Measurements from ENCODE around the gene SPAG5.

Gene SPAG5

DNA sequence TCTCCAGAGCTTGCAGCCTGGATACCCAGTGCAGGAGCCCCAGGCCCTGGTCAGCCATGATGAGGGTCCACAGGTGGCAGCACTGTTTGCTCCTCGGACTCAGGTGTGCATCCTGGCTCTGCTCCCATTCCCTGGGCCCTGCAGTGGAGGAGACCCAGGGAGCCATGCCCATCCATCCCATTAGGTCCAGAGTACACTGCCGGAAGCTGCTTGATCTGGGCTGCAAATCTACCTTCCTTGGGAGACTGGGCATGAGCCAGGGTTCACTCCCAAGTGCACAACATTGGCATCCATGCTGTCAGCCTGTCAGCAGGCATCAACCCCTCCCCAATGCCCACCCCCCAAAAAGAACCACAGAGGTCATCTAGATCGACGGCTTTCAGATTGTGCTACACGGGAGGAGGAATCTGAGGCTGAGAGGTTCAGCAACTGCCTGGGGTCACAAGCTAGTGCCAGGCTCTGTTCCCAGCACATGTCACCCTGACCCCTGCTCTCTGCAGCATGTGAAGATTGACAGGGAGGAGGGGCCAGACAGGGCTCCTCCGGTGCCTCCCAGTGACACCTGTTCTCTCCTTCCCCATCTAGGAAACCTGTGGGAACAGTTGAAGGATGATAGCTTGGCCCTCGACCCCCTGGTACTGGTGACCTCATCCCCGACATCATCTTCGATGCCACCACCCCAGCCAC lies 62.1 kb downstream of the SPAG5 start:
- H3K9ac ChIP-seq (ENCODE audit: low read depth, low read length): no peak overlapping the region
- no peaks in the 10 kb centered on the region for H3K36me3 ChIP-seq (ENCODE audit: insufficient read depth, low read length)

GRCh38 chr17:28534740-28535375 lies 64.0 kb downstream of the SPAG5 start:
- no peak overlapping the region for H3K9ac ChIP-seq (ENCODE audit: low read depth, low read length)
- H3K4me3 ChIP-seq (ENCODE audit: low read length): no peak overlapping the region
- H3K36me3 ChIP-seq (ENCODE audit: insufficient read depth, low read length): no peaks in the 10 kb centered on the region
- H3K27me3 ChIP-seq (ENCODE audit: control insufficient read depth, insufficient read depth, low read length): peaks cover 9% of the 10 kb centered on the region
- no peaks in the 10 kb centered on the region for H3K9me3 ChIP-seq (replicated peaks; ENCODE audit: low read length)
- no peak overlapping the region for H3K4me2 ChIP-seq (ENCODE audit: low read length)
- peaks cover 21% of the 10 kb centered on the region for H3K4me1 ChIP-seq (ENCODE audit: control insufficient read depth, insufficient read depth, low read length)

More for the DNA sequence above, 62.1 kb downstream of the SPAG5 start:
- no peak overlapping the region for H3K4me2 ChIP-seq (ENCODE audit: low read length)
- H3K4me3 ChIP-seq (ENCODE audit: low read length): no peak overlapping the region
- H3K4me1 ChIP-seq (ENCODE audit: control insufficient read depth, insufficient read depth, low read length): peaks cover 21% of the 10 kb centered on the region
- H3K27me3 ChIP-seq (ENCODE audit: control insufficient read depth, insufficient read depth, low read length): peaks cover 9% of the 10 kb centered on the region
- no peaks in the 10 kb centered on the region for H3K9me3 ChIP-seq (replicated peaks; ENCODE audit: low read length)

- H3K9ac ChIP-seq (ENCODE audit: low read depth, low read length): no peak overlapping the region
- peaks cover 4% of the 10 kb centered on the region for H3K27me3 ChIP-seq (ENCODE audit: control insufficient read depth, insufficient read depth, low read length)
Measured at GRCh38 chr17:28533091-28533807, 65.6 kb downstream of the SPAG5 start.

DNA sequence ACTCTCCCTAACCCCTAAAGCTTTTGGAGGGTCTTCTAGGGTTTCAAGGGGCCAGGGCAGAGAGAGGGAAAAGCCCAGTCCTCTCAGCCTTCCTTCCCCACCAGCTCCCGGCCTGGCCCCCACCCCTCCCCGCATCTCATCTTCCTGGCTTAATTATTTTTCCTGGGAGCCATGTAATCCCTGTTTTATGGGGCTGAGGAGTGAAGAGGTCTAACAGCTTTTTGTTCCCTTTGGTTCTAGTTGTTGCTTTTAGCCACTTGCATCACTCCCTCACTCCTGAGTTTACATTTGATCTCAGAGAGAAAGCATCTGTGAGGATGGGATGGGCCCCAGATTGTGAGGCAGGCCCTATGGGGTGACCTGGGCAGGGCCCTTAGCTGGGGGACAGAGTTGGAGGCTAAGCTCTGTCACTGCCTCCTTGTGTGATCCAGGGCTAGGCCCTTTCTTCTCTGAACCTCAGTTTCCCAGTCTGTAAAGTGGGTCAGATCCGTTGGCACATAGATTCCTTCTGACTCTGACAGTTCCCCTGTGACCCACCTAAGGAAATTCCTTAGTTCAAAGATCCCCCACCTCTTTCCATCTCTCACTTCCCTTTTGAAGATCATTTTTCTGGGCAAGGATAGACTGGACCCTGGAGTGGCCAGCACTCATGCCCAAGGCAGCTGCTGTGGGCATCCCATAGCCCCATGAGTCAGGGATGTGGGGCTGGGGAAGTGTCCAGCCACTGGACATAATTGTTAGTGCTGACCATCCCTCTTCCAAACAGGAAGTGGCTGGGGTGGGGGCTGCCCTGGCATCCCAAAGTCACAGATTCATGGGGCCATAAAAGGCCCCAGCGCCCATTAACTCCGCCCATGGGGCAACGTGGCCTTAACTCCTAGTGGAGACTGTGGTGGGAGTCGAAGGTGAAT lies 66.5 kb downstream of the SPAG5 start:
- Histone ChIP-seq H3K4me1 (ENCODE audit: control insufficient read depth, insufficient read depth, low read length) (peaks cover 32% of the 10 kb centered on the region), H3K27me3 (ENCODE audit: control insufficient read depth, insufficient read depth, low read length) (no peaks in the 10 kb centered on the region), H3K9me3 (replicated peaks; ENCODE audit: low read length) (no peaks in the 10 kb centered on the region), H3K9ac (ENCODE audit: low read depth, low read length) (peak overlapping the region; percentile 19), H3K4me3 (ENCODE audit: low read length) (no peak overlapping the region), H3K4me2 (ENCODE audit: low read length) (peak overlapping the region; percentile 26), H3K36me3 (ENCODE audit: insufficient read depth, low read length) (no peaks in the 10 kb centered on the region)

More at GRCh38 chr17:28533091-28533807, 65.6 kb downstream of the SPAG5 start:
- Histone ChIP-seq H3K4me2 (ENCODE audit: low read length) (peak overlapping the region; percentile 26), H3K4me3 (ENCODE audit: low read length) (no peak overlapping the region), H3K4me1 (ENCODE audit: control insufficient read depth, insufficient read depth, low read length) (peaks cover 26% of the 10 kb centered on the region), H3K36me3 (ENCODE audit: insufficient read depth, low read length) (no peaks in the 10 kb centered on the region), H3K9me3 (replicated peaks; ENCODE audit: low read length) (no peaks in the 10 kb centered on the region)

DNA sequence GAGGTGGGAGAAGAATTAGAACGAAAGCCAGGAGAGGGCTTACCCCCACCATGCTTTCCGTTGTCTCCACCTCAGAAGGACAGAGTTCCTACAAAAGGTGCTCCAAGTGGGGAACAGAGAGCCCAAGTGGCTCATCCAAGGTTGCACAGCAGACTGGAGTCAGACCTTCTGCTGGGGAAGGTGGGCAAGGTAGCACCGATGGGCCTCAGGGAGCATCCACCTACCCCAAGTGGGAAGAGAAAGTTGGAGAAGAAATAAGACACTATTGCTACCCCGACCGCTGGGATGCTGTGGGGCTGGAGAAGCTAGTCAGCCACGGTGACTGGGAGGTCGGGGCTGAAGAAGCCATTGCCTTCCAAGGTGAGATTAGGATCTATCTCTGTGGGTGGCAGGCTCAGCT lies 67.9 kb downstream of the SPAG5 start:
- H3K4me1 ChIP-seq (ENCODE audit: control insufficient read depth, insufficient read depth, low read length): peaks cover 42% of the 10 kb centered on the region
- no peak overlapping the region for H3K4me3 ChIP-seq (ENCODE audit: low read length)
- H3K9me3 ChIP-seq (replicated peaks; ENCODE audit: low read length): no peaks in the 10 kb centered on the region
- no peak overlapping the region for H3K4me2 ChIP-seq (ENCODE audit: low read length)
- no peaks in the 10 kb centered on the region for H3K27me3 ChIP-seq (ENCODE audit: control insufficient read depth, insufficient read depth, low read length)
- H3K36me3 ChIP-seq (ENCODE audit: insufficient read depth, low read length): no peaks in the 10 kb centered on the region
- no peak overlapping the region for H3K9ac ChIP-seq (ENCODE audit: low read depth, low read length)

DNA sequence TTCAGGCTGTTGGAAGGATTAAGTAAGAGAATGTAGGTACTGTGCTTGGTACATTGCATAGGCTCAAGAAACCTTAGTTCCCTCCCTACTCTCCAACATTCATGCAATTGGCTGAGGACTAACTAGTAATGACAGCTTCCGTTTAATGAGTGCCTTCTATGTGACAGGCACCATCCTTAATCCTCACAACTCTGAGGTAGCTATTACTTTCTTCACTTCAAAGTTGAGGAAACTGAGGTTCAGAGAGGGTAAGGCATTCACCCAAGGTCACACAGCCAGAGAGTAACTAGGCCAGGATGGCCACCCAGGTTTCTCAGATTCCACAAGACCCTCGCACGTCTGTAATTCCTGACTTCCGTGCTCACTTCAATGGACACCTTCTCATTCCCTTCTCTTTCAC lies 68.6 kb downstream of the SPAG5 start:
- Histone ChIP-seq H3K4me1 (ENCODE audit: control insufficient read depth, insufficient read depth, low read length) (peaks cover 49% of the 10 kb centered on the region), H3K9me3 (replicated peaks; ENCODE audit: low read length) (no peaks in the 10 kb centered on the region), H3K4me3 (ENCODE audit: low read length) (no peak overlapping the region), H3K27me3 (ENCODE audit: control insufficient read depth, insufficient read depth, low read length) (no peaks in the 10 kb centered on the region), H3K4me2 (ENCODE audit: low read length) (no peak overlapping the region), H3K9ac (ENCODE audit: low read depth, low read length) (no peak overlapping the region), H3K36me3 (ENCODE audit: insufficient read depth, low read length) (no peaks in the 10 kb centered on the region)

GRCh38 chr17:28529013-28529400 lies 69.8 kb downstream of the SPAG5 start:
- Histone ChIP-seq H3K4me3 (ENCODE audit: low read length) (no peak overlapping the region), H3K9me3 (replicated peaks; ENCODE audit: low read length) (no peaks in the 10 kb centered on the region), H3K27me3 (ENCODE audit: control insufficient read depth, insufficient read depth, low read length) (no peaks in the 10 kb centered on the region), H3K36me3 (ENCODE audit: insufficient read depth, low read length) (no peaks in the 10 kb centered on the region), H3K4me2 (ENCODE audit: low read length) (no peak overlapping the region), H3K9ac (ENCODE audit: low read depth, low read length) (no peak overlapping the region), H3K4me1 (ENCODE audit: control insufficient read depth, insufficient read depth, low read length) (peaks cover 56% of the 10 kb centered on the region)

DNA sequence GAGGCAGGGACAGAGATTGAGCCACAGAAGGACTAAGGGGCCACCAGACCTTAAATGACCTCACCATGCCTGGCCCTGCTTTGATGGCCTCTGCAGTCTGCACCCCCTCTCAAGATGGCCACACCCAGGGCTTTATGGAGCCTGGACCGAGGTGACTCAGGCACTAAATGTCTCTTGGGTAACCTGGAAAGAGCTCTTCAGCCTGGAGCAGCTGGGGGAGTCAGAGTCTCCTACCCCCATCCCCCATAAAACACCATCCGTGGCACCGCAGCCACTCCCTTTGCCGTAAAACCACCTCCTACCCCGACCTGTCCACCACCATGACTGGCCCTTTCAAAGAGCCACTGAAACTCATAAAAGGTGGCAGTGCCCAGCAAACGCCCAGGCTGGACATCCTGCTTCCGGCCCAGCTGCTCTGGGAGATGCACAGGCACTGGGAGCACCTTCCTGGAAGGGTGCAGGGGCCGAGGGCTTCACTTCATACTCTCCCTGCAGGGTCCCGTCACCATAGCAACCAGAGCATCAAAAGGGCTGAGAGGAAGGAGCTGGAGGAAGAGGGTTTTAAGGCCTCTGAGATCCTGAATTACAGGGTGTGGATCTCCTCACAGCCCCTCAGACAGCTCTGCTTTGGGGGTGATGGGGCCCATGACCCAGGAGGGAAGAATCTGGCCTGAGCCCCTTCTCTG lies 70.4 kb downstream of the SPAG5 start:
- Histone ChIP-seq H3K4me1 (ENCODE audit: control insufficient read depth, insufficient read depth, low read length) (peaks cover 53% of the 10 kb centered on the region), H3K36me3 (ENCODE audit: insufficient read depth, low read length) (no peaks in the 10 kb centered on the region), H3K9ac (ENCODE audit: low read depth, low read length) (no peak overlapping the region)

GRCh38 chr17:28527859-28528258 lies 71.0 kb downstream of the SPAG5 start:
- Histone ChIP-seq H3K4me1 (ENCODE audit: control insufficient read depth, insufficient read depth, low read length) (peaks cover 47% of the 10 kb centered on the region), H3K4me2 (ENCODE audit: low read length) (peak overlapping the region; percentile 29), H3K9ac (ENCODE audit: low read depth, low read length) (no peak overlapping the region), H3K4me3 (ENCODE audit: low read length) (no peak overlapping the region), H3K27me3 (ENCODE audit: control insufficient read depth, insufficient read depth, low read length) (no peaks in the 10 kb centered on the region), H3K9me3 (replicated peaks; ENCODE audit: low read length) (no peaks in the 10 kb centered on the region), H3K36me3 (ENCODE audit: insufficient read depth, low read length) (no peaks in the 10 kb centered on the region)

More for the DNA sequence above, 70.4 kb downstream of the SPAG5 start:
- Histone ChIP-seq H3K27me3 (ENCODE audit: control insufficient read depth, insufficient read depth, low read length) (no peaks in the 10 kb centered on the region), H3K4me3 (ENCODE audit: low read length) (no peak overlapping the region), H3K9me3 (replicated peaks; ENCODE audit: low read length) (no peaks in the 10 kb centered on the region), H3K4me2 (ENCODE audit: low read length) (peak overlapping the region; percentile 29)

All from skeletal muscle satellite cell (primary cell).